ENCODE data around the gene DDX49. TPM values are rescaled to one million over a fixed set of nuclear protein-coding genes. Genes with fewer than 3 reads are reported as not detected.

Gene DDX49
- total RNA-seq, 2 experiments from 2014 or later, result 63.7 to 82.4 TPM

DNA sequence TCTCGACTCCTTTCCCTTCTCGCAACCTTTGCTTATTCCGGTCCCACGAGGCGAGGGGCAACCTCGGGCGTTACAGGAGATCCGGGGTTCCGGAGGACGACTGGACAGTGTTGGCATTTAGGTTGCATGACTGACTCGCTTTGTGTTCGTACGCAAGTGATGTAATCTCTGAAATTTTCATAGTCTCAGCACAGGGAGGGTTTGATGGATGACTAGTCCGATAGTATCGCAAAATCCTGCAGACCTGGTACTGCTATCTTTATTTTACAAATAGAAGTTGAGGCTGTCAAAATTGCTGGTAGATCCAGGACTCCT lies 342 bp downstream of the DDX49 start:
- H3K9me3 ChIP-seq (ENCODE audit: low read length), result no peaks in the 10 kb centered on the region
- no peak overlapping the region for H3K27ac ChIP-seq (ENCODE audit: low read depth, low read length, poor library complexity, severe bottlenecking)
- peaks cover 54% of the 10 kb centered on the region for H3K36me3 ChIP-seq (ENCODE audit: insufficient read depth, low read length)
- CTCF ChIA-PET (ENCODE audit: unreplicated experiment), result interaction anchor here (0.6 to 1.0 kb wide), 2 partner anchors 18 to 254 kb away, joined by 3 to 4 read pairs; no protein-coding TSS in a partner anchor
- peaks cover 48% of the 10 kb centered on the region for H3K79me2 ChIP-seq (ENCODE audit: insufficient read depth, low read depth, low read length)
- BruUV-seq (replicated peaks), result TSS peak; percentile 91
- POLR2A ChIA-PET, result interaction anchor here (0.7 to 1.7 kb wide), 9 partner anchors 8 to 237 kb away, joined by 3 to 8 read pairs (median 3); no protein-coding TSS in a partner anchor
- TF ChIP-seq EZH2phosphoT487 (IDR thresholded peaks at IDR 0.05; ENCODE audit: borderline replicate concordance, low read depth, low read length), result no peak
- TF ChIP-seq, protein P1, sequence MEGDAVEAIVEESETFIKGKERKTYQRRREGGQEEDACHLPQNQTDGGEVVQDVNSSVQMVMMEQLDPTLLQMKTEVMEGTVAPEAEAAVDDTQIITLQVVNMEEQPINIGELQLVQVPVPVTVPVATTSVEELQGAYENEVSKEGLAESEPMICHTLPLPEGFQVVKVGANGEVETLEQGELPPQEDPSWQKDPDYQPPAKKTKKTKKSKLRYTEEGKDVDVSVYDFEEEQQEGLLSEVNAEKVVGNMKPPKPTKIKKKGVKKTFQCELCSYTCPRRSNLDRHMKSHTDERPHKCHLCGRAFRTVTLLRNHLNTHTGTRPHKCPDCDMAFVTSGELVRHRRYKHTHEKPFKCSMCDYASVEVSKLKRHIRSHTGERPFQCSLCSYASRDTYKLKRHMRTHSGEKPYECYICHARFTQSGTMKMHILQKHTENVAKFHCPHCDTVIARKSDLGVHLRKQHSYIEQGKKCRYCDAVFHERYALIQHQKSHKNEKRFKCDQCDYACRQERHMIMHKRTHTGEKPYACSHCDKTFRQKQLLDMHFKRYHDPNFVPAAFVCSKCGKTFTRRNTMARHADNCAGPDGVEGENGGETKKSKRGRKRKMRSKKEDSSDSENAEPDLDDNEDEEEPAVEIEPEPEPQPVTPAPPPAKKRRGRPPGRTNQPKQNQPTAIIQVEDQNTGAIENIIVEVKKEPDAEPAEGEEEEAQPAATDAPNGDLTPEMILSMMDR (conservative IDR thresholded peaks at IDR 0.05; ENCODE audit: low read length), result no peak
- H3K4me1 ChIP-seq (ENCODE audit: insufficient read depth, low read length, poor library complexity, severe bottlenecking), result peaks cover 14% of the 10 kb centered on the region
- H3K4me2 ChIP-seq (ENCODE audit: low read length), result peak overlapping the region; percentile 94
- H4K20me1 ChIP-seq (ENCODE audit: insufficient read depth, low read length), result peaks cover 5% of the 10 kb centered on the region; the same call in 1 of the 2 replicates
- H3K4me3 ChIP-seq (ENCODE audit: low read depth, low read length, poor library complexity, severe bottlenecking), result peak overlapping the region; percentile 96
- intact Hi-C loops (cut with micrococcal nuclease; ENCODE audit: unreplicated experiment), result loop anchor here (1.0 kb wide), 1 partner anchor 66 kb away; no protein-coding TSS in a partner anchor
- DNase-seq (ENCODE audit: low spot score), result no peak
- 0 out of 2 replicates have a peak overlapping the region, but pooled peaks have one; percentile 38 for H2AFZ ChIP-seq (ENCODE audit: low read length)
- H3K9me2 ChIP-seq (ENCODE audit: insufficient read depth, low read length), result no peaks in the 10 kb centered on the region

DNA sequence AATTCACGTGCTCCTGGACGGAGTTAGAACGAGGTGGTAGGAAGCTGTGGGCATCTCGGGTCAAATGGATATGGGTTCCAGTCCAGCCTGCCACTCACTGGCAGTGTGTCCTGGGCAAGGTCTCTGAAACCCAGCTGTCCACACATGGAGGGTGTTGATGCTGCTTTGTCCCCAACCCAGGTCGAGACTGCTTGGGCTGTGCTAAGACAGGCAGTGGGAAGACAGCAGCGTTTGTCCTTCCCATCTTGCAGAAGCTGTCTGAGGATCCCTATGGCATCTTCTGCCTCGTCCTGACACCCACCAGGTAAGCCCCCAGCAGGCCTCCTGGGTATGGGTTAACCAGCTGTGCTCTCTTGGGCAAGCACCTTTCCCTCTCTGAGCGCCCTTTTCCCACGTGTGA lies 885 bp downstream of the DDX49 start:
- peaks cover 5% of the 10 kb centered on the region; the same call in 1 of the 2 replicates for H4K20me1 ChIP-seq (ENCODE audit: insufficient read depth, low read length)
- no peak overlapping the region for H3K27ac ChIP-seq (ENCODE audit: low read depth, low read length, poor library complexity, severe bottlenecking)
- peaks cover 53% of the 10 kb centered on the region for H3K36me3 ChIP-seq (ENCODE audit: insufficient read depth, low read length)
- H3K79me2 ChIP-seq (ENCODE audit: insufficient read depth, low read depth, low read length), result peaks cover 48% of the 10 kb centered on the region
- intact Hi-C loops (cut with micrococcal nuclease; ENCODE audit: unreplicated experiment), result no loop called here
- H3K9me2 ChIP-seq (ENCODE audit: insufficient read depth, low read length), result no peaks in the 10 kb centered on the region
- no peak for DNase-seq (ENCODE audit: low spot score)
- H3K4me1 ChIP-seq (ENCODE audit: insufficient read depth, low read length, poor library complexity, severe bottlenecking), result peaks cover 14% of the 10 kb centered on the region
- POLR2A ChIA-PET, result no interaction called here
- BruUV-seq (replicated peaks), result no TSS peak
- peak overlapping the region; percentile 94 for H3K4me2 ChIP-seq (ENCODE audit: low read length)
- H3K4me3 ChIP-seq (ENCODE audit: low read depth, low read length, poor library complexity, severe bottlenecking), result peak overlapping the region; percentile 96
- H3K9me3 ChIP-seq (ENCODE audit: low read length), result no peaks in the 10 kb centered on the region
- CTCF ChIA-PET (ENCODE audit: unreplicated experiment), result no interaction called here
- TF ChIP-seq EZH2phosphoT487 (IDR thresholded peaks at IDR 0.05; ENCODE audit: borderline replicate concordance, low read depth, low read length), result no peak
- TF ChIP-seq, protein P1 (conservative IDR thresholded peaks at IDR 0.05; ENCODE audit: low read length), result no peak
- no peak overlapping the region for H2AFZ ChIP-seq (ENCODE audit: low read length)

DNA sequence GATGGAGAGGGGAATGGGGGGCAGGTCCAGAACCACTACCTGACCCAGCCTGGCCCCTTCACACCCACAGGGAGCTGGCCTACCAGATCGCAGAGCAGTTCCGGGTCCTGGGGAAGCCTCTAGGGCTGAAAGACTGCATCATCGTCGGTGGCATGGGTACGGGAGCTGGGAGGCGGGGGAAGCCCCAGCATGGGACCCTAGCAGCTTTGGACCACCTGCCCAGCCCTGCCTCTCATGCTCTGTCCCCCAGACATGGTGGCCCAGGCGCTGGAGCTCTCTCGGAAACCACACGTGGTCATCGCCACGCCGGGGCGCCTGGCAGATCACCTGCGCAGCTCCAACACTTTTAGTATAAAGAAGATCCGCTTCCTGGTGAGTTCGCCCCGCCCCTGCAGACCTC lies 2.1 kb downstream of the DDX49 start:
- intact Hi-C loops (cut with micrococcal nuclease; ENCODE audit: unreplicated experiment), result no loop called here
- no TSS peak for BruUV-seq (replicated peaks)
- H3K36me3 ChIP-seq (ENCODE audit: insufficient read depth, low read length), result peaks cover 54% of the 10 kb centered on the region
- H3K4me2 ChIP-seq (ENCODE audit: low read length), result no peak overlapping the region
- no peak for DNase-seq (ENCODE audit: low spot score)
- peaks cover 14% of the 10 kb centered on the region for H3K4me1 ChIP-seq (ENCODE audit: insufficient read depth, low read length, poor library complexity, severe bottlenecking)
- TF ChIP-seq, protein P1 (conservative IDR thresholded peaks at IDR 0.05; ENCODE audit: low read length), result no peak
- TF ChIP-seq EZH2phosphoT487 (IDR thresholded peaks at IDR 0.05; ENCODE audit: borderline replicate concordance, low read depth, low read length), result no peak
- H3K27ac ChIP-seq (ENCODE audit: low read depth, low read length, poor library complexity, severe bottlenecking), result no peak overlapping the region
- ChIA-PET CTCF (ENCODE audit: unreplicated experiment) (no interaction called here), POLR2A (interaction anchor here (0.6 kb wide), 1 partner anchor 269 kb away, joined by 4 read pairs; no protein-coding TSS in a partner anchor)
- H2AFZ ChIP-seq (ENCODE audit: low read length), result no peak overlapping the region
- H3K9me2 ChIP-seq (ENCODE audit: insufficient read depth, low read length), result no peaks in the 10 kb centered on the region
- peaks cover 42% of the 10 kb centered on the region for H3K79me2 ChIP-seq (ENCODE audit: insufficient read depth, low read depth, low read length)
- no peaks in the 10 kb centered on the region for H3K9me3 ChIP-seq (ENCODE audit: low read length)
- no peak overlapping the region for H3K4me3 ChIP-seq (ENCODE audit: low read depth, low read length, poor library complexity, severe bottlenecking)
- peaks cover 5% of the 10 kb centered on the region; the same call in 1 of the 2 replicates for H4K20me1 ChIP-seq (ENCODE audit: insufficient read depth, low read length)

Measured in OCI-LY7 (cell line).